K562 (cell line): ENCODE results near the gene GCHFR. TPM values are rescaled to one million over a fixed set of nuclear protein-coding genes. Genes with fewer than 3 reads are reported as not detected.
A peak's percentile ranks its signal among the peaks of the same experiment; 100 is the strongest.

Experiments
- ATAC-seq: fragments of 200-7000 bp; cut with Tn5 transposase; 3 replicates; pipeline ENCODE4 v1.9.1; 2020; ENCODE audit warnings: moderate library complexity
- BruUV-seq: library from RNA; stranded (reverse); fragments of 400-500 nt; replicated peaks from 2 replicates; lab custom pipeline; 2021; lab: Mats Ljungman, UMichigan
- CTCF ChIA-PET: fragments of 300-600 bp; formaldehyde crosslinking; extraction: SDS; loops from one replicate; lab custom pipeline; 2021; ENCODE audit warnings: low intra/inter-chr PET ratio; lab: Yijun Ruan, JAX
- POLR2A ChIA-PET: fragments of 300-600, 350-650 bp; sonication (Branson Sonifier 250); formaldehyde crosslinking; extraction: SDS; loops from one replicate; lab custom pipeline; 2021; ENCODE audit warnings: antibody characterized with exemption, inconsistent platforms; lab: Yijun Ruan, JAX
- DNase-seq, 4 experiments: peaks; one replicate each; pipeline versions ENCODE4 v3.0.0 to v3.0.0-alpha.2; 2011 to 2018; ENCODE audit warnings: low spot score in 3 of 4, mixed read lengths in 3 of 4; ENCODE audit errors: extremely low read depth in 1 of 4
- FAIRE-seq: peaks from 2 replicates; lab custom pipeline; 2011; peaks lifted over from hg19 to GRCh38; lab: Jason Lieb, UNC
- H2AFZ ChIP-seq: 2 replicates; pipeline ENCODE4 v1.6.0; 2011; ENCODE audit warnings: low read depth, low read length, control low read depth, inconsistent platforms
- H3K27ac ChIP-seq: fragments of 200-600 bp; 3 replicates; pipeline ENCODE4 v1.8.0; 2011; ENCODE audit warnings: low read depth, mild to moderate bottlenecking, control low read depth, inconsistent platforms, low read length, moderate library complexity, mixed read lengths; ENCODE audit errors: extremely low read depth
- H3K27me3 ChIP-seq, 2 experiments: fragments of 300-600 bp in 1 of 2; 2 replicates in 1 of 2; 3 replicates in 1 of 2; pipeline versions ENCODE4 v1.6.0 to v1.8.0; 2011; ENCODE audit warnings: inconsistent platforms in 2 of 2, low read length in 2 of 2, mild to moderate bottlenecking in 1 of 2, mixed read lengths in 1 of 2, moderate library complexity in 1 of 2; ENCODE audit not compliant: control insufficient read depth in 2 of 2, insufficient read depth in 2 of 2
- H3K36me3 ChIP-seq: fragments of 300-600 bp; 3 replicates; pipeline ENCODE4 v1.8.0; 2011; ENCODE audit warnings: mild to moderate bottlenecking, low read length, inconsistent platforms; ENCODE audit not compliant: control insufficient read depth, insufficient read depth
- H3K4me1 ChIP-seq, 2 experiments: fragments of 200-600 bp in 1 of 2; replicated peaks in 1 of 2; 2 replicates in 1 of 2; 3 replicates in 1 of 2; pipeline versions ENCODE4 v1.5.1 to v1.8.0; 2011; ENCODE audit warnings: inconsistent platforms in 2 of 2, low read length in 2 of 2, mild to moderate bottlenecking in 1 of 2, mixed read lengths in 1 of 2, moderate library complexity in 1 of 2; ENCODE audit not compliant: control insufficient read depth in 2 of 2, insufficient read depth in 2 of 2
- H3K4me2 ChIP-seq: 2 replicates; pipeline ENCODE4 v1.6.1; 2011; ENCODE audit warnings: low read length, control low read depth, inconsistent platforms, mixed read lengths; ENCODE audit not compliant: insufficient read depth
- H3K4me3 ChIP-seq: fragments of 200-600 bp; sonication (generic), shearing (Covaris generic); 2 replicates; pipeline ENCODE4 v1.5.1; 2016; ENCODE audit warnings: control low read depth, inconsistent platforms
- H3K79me2 ChIP-seq: fragments of 200-600 bp; 3 replicates; pipeline ENCODE4 v1.8.0; 2011; ENCODE audit warnings: low read length, inconsistent platforms; ENCODE audit not compliant: control insufficient read depth, insufficient read depth
- H3K9ac ChIP-seq, 2 experiments: 2 replicates each; pipeline versions ENCODE4 v1.6.0 to v1.6.1; 2011; ENCODE audit warnings: low read depth in 2 of 2, low read length in 2 of 2, control low read depth in 1 of 2, inconsistent platforms in 1 of 2, mild to moderate bottlenecking in 1 of 2, mixed read lengths in 1 of 2; ENCODE audit not compliant: insufficient read depth in 1 of 2
- H3K9me1 ChIP-seq: one replicate; pipeline ENCODE4 v1.6.0; 2011; ENCODE audit warnings: inconsistent platforms, mild to moderate bottlenecking, low read length, moderate library complexity; ENCODE audit not compliant: control insufficient read depth, insufficient read depth
- H3K9me3 ChIP-seq: replicated peaks from 2 replicates; pipeline ENCODE4 v1.5.1; 2011; ENCODE audit warnings: low read depth, low read length, inconsistent platforms; ENCODE audit not compliant: control insufficient read depth, insufficient read depth
- H4K20me1 ChIP-seq: replicated peaks from 2 replicates; pipeline ENCODE4 v1.6.1; 2011; ENCODE audit warnings: low read length, inconsistent platforms, mixed read lengths; ENCODE audit not compliant: control insufficient read depth, insufficient read depth
- ARID1B ChIP-seq: fragments of 450-650 bp; IDR thresholded peaks from 2 replicates; pipeline ENCODE4 v1.6.1; 2016; ENCODE audit warnings: antibody characterized with exemption, mild to moderate bottlenecking, inconsistent platforms
- ATF7 ChIP-seq: fragments of 450-650 bp; IDR thresholded peaks from 2 replicates; pipeline ENCODE4 v1.7.1; 2014; ENCODE audit warnings: mild to moderate bottlenecking, moderate library complexity
- CBX8 ChIP-seq: fragments of 200-600 bp; sonication (generic); IDR thresholded peaks from 2 replicates; pipeline ENCODE4 v1.6.1; 2012; ENCODE audit warnings: borderline replicate concordance, mixed run types, low read depth, mild to moderate bottlenecking, moderate library complexity, mixed read lengths, low read length, control low read depth, inconsistent platforms; ENCODE audit not compliant: poor library complexity, severe bottlenecking; ENCODE audit errors: extremely low read depth
- ESRRA ChIP-seq: fragments of 450-650 bp; IDR thresholded peaks from 2 replicates; pipeline ENCODE4 v1.6.1; 2014; ENCODE audit warnings: low read depth, mild to moderate bottlenecking, moderate library complexity, borderline replicate concordance
- JUND ChIP-seq, 2 experiments: IDR thresholded peaks; 2 replicates in 1 of 2; 3 replicates in 1 of 2; pipeline ENCODE4 v1.6.1; 2011; ENCODE audit warnings: borderline replicate concordance in 2 of 2, low read depth in 2 of 2, low read length in 2 of 2, improper control_type of control experiment in 1 of 2, missing biosample characterization in 1 of 2, missing genetic modification characterization in 1 of 2, missing genetic modification reagents in 1 of 2
- NFXL1 ChIP-seq: fragments of 450-650 bp; formaldehyde crosslinking; IDR thresholded peaks from 2 replicates; pipeline ENCODE4 v1.4.0; 2021; ENCODE audit warnings: mild to moderate bottlenecking
- NR2C1 ChIP-seq, 2 experiments: fragments of 450-650 bp; IDR thresholded peaks; 2 replicates each; pipeline ENCODE4 v1.6.1; 2017; ENCODE audit warnings: mild to moderate bottlenecking in 2 of 2, antibody characterized with exemption in 1 of 2, inconsistent platforms in 1 of 2, missing compliant biosample characterization in 1 of 2, missing genetic modification characterization in 1 of 2
- NR2C2 ChIP-seq, 2 experiments: fragments of 200-800 bp in 1 of 2; sonication (Bioruptor generic) in 1 of 2; sonication (generic) in 1 of 2; formaldehyde crosslinking in 1 of 2; IDR thresholded peaks; 2 replicates each; pipeline versions ENCODE4 v1.6.1 to v1.8.0; 2016 to 2022; ENCODE audit warnings: mild to moderate bottlenecking in 1 of 2, missing compliant biosample characterization in 1 of 2, missing genetic modification characterization in 1 of 2, missing genetic modification reagents in 1 of 2
- NRF1 ChIP-seq, 2 experiments: fragments of 450-650 bp; IDR thresholded peaks in 1 of 2; conservative IDR thresholded peaks in 1 of 2; 2 replicates each; pipeline ENCODE4 v1.6.1; 2014; ENCODE audit warnings: mild to moderate bottlenecking in 2 of 2
- TAF1 ChIP-seq: IDR thresholded peaks from 2 replicates; pipeline ENCODE4 v1.6.1; 2011; ENCODE audit warnings: mild to moderate bottlenecking, low read length, moderate library complexity; ENCODE audit not compliant: insufficient read depth, control insufficient read depth, severe bottlenecking; ENCODE audit errors: extremely low read depth
- ZNF592 ChIP-seq: fragments of 450-650 bp; IDR thresholded peaks from 2 replicates; pipeline ENCODE4 v1.6.1; 2017; ENCODE audit warnings: antibody characterized with exemption, mild to moderate bottlenecking
- ZNF644 ChIP-seq: fragments of 200-800 bp; sonication (Bioruptor generic); IDR thresholded peaks from 2 replicates; pipeline ENCODE4 v1.6.1; 2016; ENCODE audit warnings: low read depth, missing genetic modification characterization, missing compliant biosample characterization
- WGBS: fragments of 100-300 bp; shearing (Covaris generic); methylation state at CpG from one replicate; pipeline ENCODE4 v1.1.6; 2016; ENCODE audit warnings: low coverage, mixed read lengths; ENCODE audit not compliant: insufficient coverage; ENCODE audit errors: missing lambda C conversion rate; 5-methylcytosine and 5-hydroxymethylcytosine counted together
- in situ Hi-C: fragments of 300-500 bp; cut with MboI; formaldehyde crosslinking; loops from 4 replicates; pipeline ENCODE4 v1.15.0; 2018; ENCODE audit warnings: inconsistent platforms, mixed read lengths
- intact Hi-C: fragments of 100-400 bp; cut with micrococcal nuclease; formaldehyde crosslinking; loops from 2 replicates; pipeline ENCODE4 v1.14.2; 2022
- polyA plus RNA-seq, 8 experiments: library from polyadenylated mRNA; depleted of rRNA in 4 of 8; stranded (reverse) in 5 of 8; unstranded in 3 of 8; fragments of >200 nt; fragmentation: Nextera tagmentation in 2 of 8; fragmentation: Illumina TruSeq in 1 of 8; extraction: Ambion mirVana in 2 of 8; extraction: Trizol in 1 of 8; gene quantifications; 2 replicates each; pipeline versions ENCODE4 v1.2.1 to v1.2.3, GENCODE V29; 2011 to 2014; ENCODE audit warnings: inconsistent platforms in 1 of 8, missing spikeins in 1 of 8
- total RNA-seq, 7 experiments: library from RNA; depleted of rRNA in 6 of 7; stranded (reverse); fragments of >200 nt in 6 of 7; fragmentation: Illumina TruSeq in 2 of 7; extraction: Trizol in 2 of 7; gene quantifications; 2 replicates each; pipeline versions ENCODE4 v1.2.1 to v1.2.3, GENCODE V29; 2011 to 2021; ENCODE audit warnings: low replicate concordance in 1 of 7

GCHFR gene
- total and polyA plus RNA-seq, 9 of the 15 experiments (the other 6 are each of a cell fraction or from before 2014, with no cell fraction given) = 8.7 to 83.5 (median 20.8) TPM

- peaks cover 55 to 61% of the 10 kb centered on the region in 2 experiments for H3K4me1 ChIP-seq
- CTCF ChIA-PET = interaction anchor here (0.6 to 1.3 kb wide), 3 partner anchors 34 to 159 kb away, joined by 3 to 5 read pairs (median 5); no protein-coding TSS in a partner anchor
- POLR2A ChIA-PET = interaction anchor here (0.7 to 3.0 kb wide), 9 partner anchors 8 to 235 kb away, joined by 3 to 9 read pairs (median 4); partner anchors contain the start of genes GCHFR and RPUSD2
- intact Hi-C loops (loop anchor here (2.0 kb wide), 2 partner anchors 35 to 147 kb away; partner anchors contain the start of gene VPS18), in situ Hi-C loops (no loop called here)
- FAIRE-seq (peak; percentile 51), ATAC-seq (no peak), DNase-seq (peak in 1 of 4 experiments; percentile 53)
- peak overlapping the region in 1 of 2 experiments; percentile 78; a peak in 1 of 4 replicates for H3K9ac ChIP-seq
- no peaks in the 10 kb centered on the region for H3K9me3 ChIP-seq
- WGBS = 65% methylated on average over 7 of the region's 7 CpGs
- peak overlapping the region; percentile 21; the same call in 1 of the 2 replicates for H3K4me2 ChIP-seq
- no TSS peak for BruUV-seq
- H3K9me1 ChIP-seq = no peaks in the 10 kb centered on the region
- H3K27ac ChIP-seq = peak overlapping the region; percentile 45; the same call in 2 of the 3 replicates
- peaks cover 61% of the 10 kb centered on the region for H3K79me2 ChIP-seq
- no peaks in the 10 kb centered on the region for H3K27me3 ChIP-seq
- peaks cover 90% of the 10 kb centered on the region for H3K36me3 ChIP-seq
- H4K20me1 ChIP-seq = peaks cover 8% of the 10 kb centered on the region; the same call in 1 of the 2 replicates
- no peak overlapping the region for H2AFZ ChIP-seq
- no peak overlapping the region for H3K4me3 ChIP-seq
- no peak for TF ChIP-seq TAF1
- TF ChIP-seq ARID1B = peak; percentile 35
- TF ChIP-seq NFXL1 (CRISPR knock-in tag) = no peak
- no peak for TF ChIP-seq NR2C2 (CRISPR knock-in tag; IDR thresholded peaks at IDR 0.05)
- TF ChIP-seq NR2C2 (tag; IDR thresholded peaks at IDR 0.05) = peak; percentile 56
- peak; percentile 54; the same call in 1 of the 2 replicates for TF ChIP-seq JUND (IDR thresholded peaks at IDR 0.05; ENCODE audit: borderline replicate concordance, low read depth, low read length)
- peak; percentile 41; the same call in 1 of the 3 replicates for TF ChIP-seq JUND (tag; IDR thresholded peaks at IDR 0.05; ENCODE audit: borderline replicate concordance, low read depth, low read length)
- no peak for TF ChIP-seq NR2C1 (IDR thresholded peaks at IDR 0.05)
- peak; percentile 51; the same call in 1 of the 2 replicates for TF ChIP-seq NR2C1 (tag; IDR thresholded peaks at IDR 0.05)
- TF ChIP-seq ZNF592 = 0 out of 2 replicates have a peak, but pooled peaks have one; percentile 47
- TF ChIP-seq CBX8 = no peak
- TF ChIP-seq NRF1 (conservative IDR thresholded peaks at IDR 0.05 in 1 of 2, IDR thresholded peaks at IDR 0.05 in 1 of 2) = no peak
- TF ChIP-seq ESRRA = peak; percentile 86
- no peak for TF ChIP-seq ZNF644
- peak; percentile 46; the same call in 1 of the 2 replicates for TF ChIP-seq ATF7
Observed at GRCh38 chr15:40747685-40748631, 15.9 kb upstream of the GCHFR start.
